Ishikawa (cell line): Measurements from ENCODE around the gene MAGEA4.

Source experiments
- CEBPB ChIP-seq: IDR thresholded peaks from 2 replicates; pipeline ENCODE4 v1.6.1; 2012
- EGR1 ChIP-seq: IDR thresholded peaks from 2 replicates; pipeline ENCODE4 v1.6.1; 2012
- EP300 ChIP-seq: IDR thresholded peaks from 2 replicates; pipeline ENCODE4 v1.6.1; 2012; ENCODE audit warnings: borderline replicate concordance
- RAD21 ChIP-seq: IDR thresholded peaks from 2 replicates; pipeline ENCODE4 v1.6.1; 2012; ENCODE audit warnings: low read depth
- TAF1 ChIP-seq: IDR thresholded peaks from 2 replicates; pipeline ENCODE4 v1.6.1; 2012; ENCODE audit warnings: low read depth, mild to moderate bottlenecking

GRCh38 chrX:151875270-151876026 lies 37.2 kb upstream of the MAGEA4 start:
- TF ChIP-seq EP300 (no peak), RAD21 (no peak), CEBPB (no peak), TAF1 (no peak), EGR1 (no peak)
